WI38 (cell line): ENCODE results near the gene MAP3K5.
"Not testable (repeated sequence)": the region's sequence is repeated elsewhere in the genome, so short reads cannot be mapped to it uniquely, and the experiment has no call there.

ENCODE experiments used
- H3K4me3 ChIP-seq: 2 replicates; pipeline ENCODE4 v1.5.1; 2011; ENCODE audit warnings: low read depth, mild to moderate bottlenecking, control low read depth, low read length
- CTCF ChIP-seq: IDR thresholded peaks from 2 replicates; pipeline ENCODE4 v1.5.1; 2012; ENCODE audit warnings: low read depth, mild to moderate bottlenecking, control low read depth, low read length

MAP3K5 gene

GRCh38 chr6:136763716-136764516 lies 28.4 kb downstream of the MAP3K5 start:
- H3K4me3 ChIP-seq, result no peak overlapping the region
- TF ChIP-seq CTCF, result no peak

DNA sequence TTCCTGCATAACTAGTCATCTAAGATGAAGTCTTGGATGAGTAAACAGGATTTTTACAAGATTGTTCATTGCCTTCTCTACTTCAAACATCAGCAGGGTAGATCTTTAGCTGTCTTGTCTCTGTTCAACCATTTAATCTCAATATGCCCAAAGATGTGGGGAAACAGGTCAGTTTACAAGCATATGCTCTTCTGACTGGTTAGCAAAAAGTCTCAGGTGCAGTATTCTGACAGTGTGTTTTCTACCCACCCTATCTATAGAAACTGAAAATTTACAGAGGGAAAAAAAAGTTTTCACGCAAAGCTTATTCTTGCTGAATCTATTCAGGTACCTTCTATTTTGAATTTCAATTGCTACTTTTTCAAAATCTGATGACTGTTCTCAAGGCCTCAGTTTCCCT lies 29.0 kb downstream of the MAP3K5 start:
- no peak overlapping the region for H3K4me3 ChIP-seq
- TF ChIP-seq CTCF, result no peak

DNA sequence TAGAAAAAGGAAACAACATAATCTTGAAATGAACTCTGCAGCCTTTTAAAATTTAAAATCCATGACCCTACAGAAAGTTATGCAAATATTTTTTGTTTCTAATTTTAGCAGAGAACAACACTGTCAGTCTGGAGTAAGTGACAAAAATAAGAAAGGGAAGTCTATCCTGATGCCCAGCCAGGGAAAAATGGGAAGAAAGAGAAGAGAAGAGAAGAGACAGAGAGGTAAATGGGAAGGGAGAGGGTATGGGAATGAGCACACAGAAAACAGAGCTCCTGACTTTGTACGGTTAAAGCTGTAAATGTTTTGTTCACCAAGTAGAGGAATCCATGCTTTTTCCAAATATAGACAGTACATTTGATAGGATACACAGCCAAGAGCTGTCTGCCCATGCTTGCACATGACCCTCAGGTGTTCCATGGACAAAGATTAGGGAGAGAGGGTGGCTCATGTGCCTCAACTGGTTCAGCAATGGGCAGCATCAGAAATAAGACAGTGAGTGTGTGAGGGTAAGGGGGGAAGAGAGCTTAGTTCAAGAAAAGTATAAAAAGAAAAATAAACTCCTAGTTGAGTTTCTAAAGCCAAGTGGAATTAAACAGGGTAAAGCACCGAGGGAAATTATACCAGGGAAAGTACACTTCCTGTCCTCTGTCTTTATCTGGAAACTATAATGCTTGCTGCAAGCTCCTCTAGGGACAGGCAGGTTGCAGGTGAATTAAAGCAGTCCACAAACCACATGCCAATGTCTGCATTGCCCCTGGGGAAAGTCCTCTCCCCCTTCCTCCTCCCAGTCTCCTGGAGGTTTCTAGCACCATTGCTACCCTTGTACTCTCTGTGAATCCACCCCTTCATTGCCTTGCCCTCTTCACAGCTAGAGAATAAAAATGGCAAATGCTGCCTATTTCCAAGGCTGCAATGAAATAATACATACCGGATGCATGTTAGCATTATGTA lies 30.0 kb downstream of the MAP3K5 start:
- H3K4me3 ChIP-seq, result peak overlapping the region; percentile 30; the same call in 1 of the 2 replicates
- no peak for TF ChIP-seq CTCF

DNA sequence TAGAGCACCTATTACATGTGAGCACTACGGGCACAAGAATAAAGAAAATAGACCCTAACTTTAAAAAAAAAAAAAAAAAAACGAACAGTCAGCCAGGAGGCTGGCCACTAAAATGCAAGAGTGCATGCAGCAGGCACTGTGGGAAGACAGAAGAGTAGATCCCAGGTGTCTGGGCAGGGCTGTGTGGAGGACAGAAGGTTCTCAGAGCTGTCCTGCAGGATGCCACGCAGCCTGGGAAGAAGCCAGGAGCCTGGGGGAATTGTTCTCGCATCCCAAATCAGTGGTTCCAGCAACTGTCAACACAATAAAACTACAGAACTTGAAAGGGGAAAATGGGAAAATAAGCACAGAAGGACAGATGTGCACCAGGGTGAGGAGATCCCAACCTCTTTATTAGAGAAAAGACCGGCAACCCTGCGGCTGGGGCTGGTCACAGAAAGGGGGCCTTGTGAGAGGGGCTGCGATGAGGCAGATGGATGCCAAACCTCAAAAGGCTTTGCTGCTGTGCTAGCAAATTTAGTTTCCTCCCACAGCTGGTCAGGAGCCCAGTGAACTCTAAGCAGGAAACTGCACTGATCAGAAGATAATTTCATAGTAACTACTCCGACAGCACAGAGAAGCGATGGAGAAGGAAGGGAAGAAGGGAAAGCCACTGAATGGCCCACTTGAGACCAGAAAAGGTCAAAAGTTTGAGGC lies 30.9 kb downstream of the MAP3K5 start:
- TF ChIP-seq CTCF, result no peak
- H3K4me3 ChIP-seq, result peak overlapping the region; percentile 30; the same call in 1 of the 2 replicates

- H3K4me3 ChIP-seq, result not testable (repeated sequence)
Observed at GRCh38 chr6:136760781-136761180, 31.5 kb downstream of the MAP3K5 start.

DNA sequence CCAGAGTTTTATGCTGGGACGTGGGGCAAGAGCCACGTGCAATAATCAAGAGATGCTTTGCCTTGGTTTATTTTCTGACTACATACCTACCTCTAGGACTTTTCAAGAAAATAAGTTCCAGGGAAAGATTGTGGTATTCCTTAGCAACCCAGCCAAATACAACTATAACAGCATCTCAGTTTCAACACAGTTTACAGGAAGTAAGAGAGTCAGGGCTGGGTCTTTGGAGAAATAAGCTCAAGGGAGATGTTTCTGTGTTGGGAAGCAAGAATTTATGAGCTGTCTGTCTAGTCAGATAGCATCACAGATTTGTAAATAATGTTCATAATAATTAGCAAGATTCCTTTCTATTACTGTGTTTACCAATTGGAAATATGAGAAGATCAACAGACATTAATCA lies 35.1 kb downstream of the MAP3K5 start:
- no peak overlapping the region for H3K4me3 ChIP-seq
- TF ChIP-seq CTCF, result no peak

DNA sequence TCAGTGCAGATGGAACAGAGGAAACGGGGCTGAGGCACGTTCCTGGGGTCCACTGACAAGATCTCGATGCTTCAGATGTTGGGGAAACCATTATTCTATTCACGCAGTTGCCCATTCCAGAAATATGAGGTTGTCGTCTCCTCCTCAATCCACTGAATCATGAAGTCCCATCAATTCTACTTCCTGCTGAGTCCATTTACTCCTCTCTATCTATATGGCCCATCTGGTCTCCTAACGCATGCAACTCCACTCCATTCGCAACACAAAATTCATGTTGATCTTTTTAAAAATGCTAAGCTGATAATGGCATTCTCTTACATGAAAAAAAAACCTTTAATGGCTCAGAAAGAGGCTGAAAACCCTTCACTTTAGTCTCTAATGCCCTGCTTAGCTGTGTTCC lies 37.5 kb downstream of the MAP3K5 start:
- no peak overlapping the region for H3K4me3 ChIP-seq
- no peak for TF ChIP-seq CTCF
